Mesenchymal stem cell (in vitro differentiated cells and primary cell): ENCODE results near the gene SCFD2.
A peak's percentile ranks its signal among the peaks of the same experiment; 100 is the strongest.
"Not testable (repeated sequence)": the region's sequence is repeated elsewhere in the genome, so short reads cannot be mapped to it uniquely, and the experiment has no call there.

Experiments
- DNase-seq: peaks from one replicate; pipeline ENCODE4 v3.0.0-alpha.2; 2013
- H2AFZ ChIP-seq: one replicate; pipeline ENCODE4 v1.6.1; 2013; ENCODE audit warnings: low read depth, mild to moderate bottlenecking, control low read depth, inconsistent platforms, low read length, moderate library complexity
- H2AK5ac ChIP-seq: 2 replicates; pipeline ENCODE4 v1.6.1; 2013; ENCODE audit warnings: low read length, moderate library complexity, mild to moderate bottlenecking, inconsistent platforms; ENCODE audit not compliant: severe bottlenecking
- H2BK120ac ChIP-seq: one replicate; pipeline ENCODE4 v1.6.1; 2013; ENCODE audit warnings: low read depth, mild to moderate bottlenecking, inconsistent platforms, low read length, moderate library complexity
- H2BK12ac ChIP-seq, 2 experiments: one replicate each; pipeline ENCODE4 v1.6.1; 2013; ENCODE audit warnings: inconsistent platforms in 2 of 2, low read length in 2 of 2, mild to moderate bottlenecking in 2 of 2, moderate library complexity in 2 of 2, control low read depth in 1 of 2
- H2BK15ac ChIP-seq: one replicate; pipeline ENCODE4 v1.6.1; 2013; ENCODE audit warnings: mild to moderate bottlenecking, low read depth, inconsistent platforms; ENCODE audit not compliant: poor library complexity, severe bottlenecking
- H2BK5ac ChIP-seq: 2 replicates; pipeline ENCODE4 v1.6.1; 2013; ENCODE audit warnings: low read depth, mild to moderate bottlenecking, low read length, control low read depth, inconsistent platforms; ENCODE audit not compliant: poor library complexity, severe bottlenecking
- H3K14ac ChIP-seq, 2 experiments: one replicate each; pipeline ENCODE4 v1.6.1; 2013; ENCODE audit warnings: inconsistent platforms in 2 of 2, low read length in 2 of 2, control low read depth in 1 of 2, mild to moderate bottlenecking in 1 of 2, moderate library complexity in 1 of 2
- H3K18ac ChIP-seq, 2 experiments: one replicate each; pipeline ENCODE4 v1.6.1; 2013; ENCODE audit warnings: inconsistent platforms in 2 of 2, low read length in 2 of 2, control low read depth in 1 of 2, low read depth in 1 of 2, mild to moderate bottlenecking in 1 of 2
- H3K23ac ChIP-seq, 2 experiments: one replicate each; pipeline ENCODE4 v1.6.1; 2013; ENCODE audit warnings: inconsistent platforms in 2 of 2, low read length in 2 of 2, mild to moderate bottlenecking in 2 of 2, moderate library complexity in 2 of 2, control low read depth in 1 of 2
- H3K27ac ChIP-seq: 2 replicates; pipeline ENCODE4 v1.5.1; 2013; ENCODE audit warnings: mild to moderate bottlenecking, moderate library complexity, low read length, control low read depth, inconsistent platforms; ENCODE audit not compliant: poor library complexity, severe bottlenecking
- H3K27me3 ChIP-seq, 2 experiments: 2 replicates each; pipeline versions ENCODE4 v1.6.1 to v1.7.0; 2013; ENCODE audit warnings: low read length in 2 of 2, mild to moderate bottlenecking in 2 of 2, moderate library complexity in 2 of 2, control low read depth in 1 of 2, inconsistent platforms in 1 of 2; ENCODE audit not compliant: control insufficient read depth in 1 of 2, insufficient read depth in 1 of 2
- H3K36me3 ChIP-seq, 2 experiments: 2 replicates each; pipeline versions ENCODE4 v1.6.1 to v1.7.0; 2013; ENCODE audit warnings: low read length in 2 of 2, control low read depth in 1 of 2, inconsistent platforms in 1 of 2, low read depth in 1 of 2, mild to moderate bottlenecking in 1 of 2; ENCODE audit not compliant: insufficient read depth in 2 of 2, control insufficient read depth in 1 of 2
- H3K4ac ChIP-seq, 2 experiments: one replicate each; pipeline ENCODE4 v1.6.1; 2013; ENCODE audit warnings: inconsistent platforms in 2 of 2, low read length in 2 of 2, mild to moderate bottlenecking in 2 of 2, moderate library complexity in 2 of 2, control low read depth in 1 of 2, low read depth in 1 of 2
- H3K4me1 ChIP-seq: 2 replicates; pipeline ENCODE4 v1.6.1; 2013; ENCODE audit warnings: low read depth, low read length, control low read depth; ENCODE audit not compliant: control insufficient read depth, insufficient read depth
- H3K4me2 ChIP-seq: 2 replicates; pipeline ENCODE4 v1.6.1; 2013; ENCODE audit warnings: low read length, mild to moderate bottlenecking, inconsistent platforms; ENCODE audit not compliant: poor library complexity, severe bottlenecking
- H3K4me3 ChIP-seq, 2 experiments: 2 replicates each; pipeline versions ENCODE4 v1.5.1 to v1.7.0; 2013; ENCODE audit warnings: low read length in 2 of 2, mild to moderate bottlenecking in 2 of 2, control low read depth in 1 of 2, low read depth in 1 of 2; ENCODE audit not compliant: insufficient read depth in 1 of 2
- H3K79me1 ChIP-seq: replicated peaks from 2 replicates; pipeline ENCODE4 v1.6.1; 2013; ENCODE audit warnings: mild to moderate bottlenecking, control low read depth, low read length, inconsistent platforms; ENCODE audit not compliant: poor library complexity, severe bottlenecking
- H3K9ac ChIP-seq: 2 replicates; pipeline ENCODE4 v1.7.0; 2013; ENCODE audit warnings: mild to moderate bottlenecking, low read length, moderate library complexity
- H3K9me3 ChIP-seq: 2 replicates; pipeline ENCODE4 v1.7.0; 2013; ENCODE audit warnings: mild to moderate bottlenecking, low read length; ENCODE audit not compliant: control insufficient read depth
- H4K8ac ChIP-seq: one replicate; pipeline ENCODE4 v1.6.1; 2013; ENCODE audit warnings: inconsistent platforms, mild to moderate bottlenecking, low read length, moderate library complexity
- H4K91ac ChIP-seq: one replicate; pipeline ENCODE4 v1.6.1; 2013; ENCODE audit warnings: mild to moderate bottlenecking, low read length, inconsistent platforms
- WGBS: methylation state at CpG from one replicate; pipeline ENCODE4 v1.1.7; 2013; ENCODE audit warnings: mixed read lengths; 5-methylcytosine and 5-hydroxymethylcytosine counted together

SCFD2 gene

GRCh38 chr4:52837716-52838558 is 527.9 kb downstream of the SCFD2 start:
- 62% methylated on average over 7 of the region's 7 CpGs for WGBS
- Histone ChIP-seq H2BK120ac (no peak overlapping the region), H3K18ac (peak overlapping the region in 1 of 2 experiments; percentile 40), H2AK5ac (peak overlapping the region; percentile 27), H2BK15ac (no peak overlapping the region), H2AFZ (no peak overlapping the region), H4K91ac (no peak overlapping the region), H3K27ac (peak overlapping the region; percentile 56), H3K4me2 (peak overlapping the region; percentile 17), H3K4ac (no peak overlapping the region), H2BK5ac (peak overlapping the region; percentile 0), H3K36me3 (no peaks in the 10 kb centered on the region), H4K8ac (no peak overlapping the region), H3K14ac (no peak overlapping the region), H3K27me3 (peaks cover 0 to 3% of the 10 kb centered on the region in 2 experiments), H2BK12ac (no peak overlapping the region), H3K79me1 (no peaks in the 10 kb centered on the region), H3K23ac (no peak overlapping the region), H3K4me3 (no peak overlapping the region), H3K9ac (no peak overlapping the region), H3K4me1 (peaks cover 10% of the 10 kb centered on the region), H3K9me3 (no peaks in the 10 kb centered on the region)
- peak; percentile 80 for DNase-seq

- no peak overlapping the region for H2AFZ ChIP-seq
- DNase-seq: peak; percentile 32
- no peak overlapping the region for H3K23ac ChIP-seq
- no peak overlapping the region for H2BK120ac ChIP-seq
- no peak overlapping the region for H2BK15ac ChIP-seq
- H3K18ac ChIP-seq: no peak overlapping the region
- H3K79me1 ChIP-seq: no peaks in the 10 kb centered on the region
- peaks cover 10% of the 10 kb centered on the region for H3K4me1 ChIP-seq
- H3K27me3 ChIP-seq: no peaks in the 10 kb centered on the region
- no peak overlapping the region for H4K8ac ChIP-seq
- H3K36me3 ChIP-seq: no peaks in the 10 kb centered on the region
- no peak overlapping the region for H3K27ac ChIP-seq
- WGBS: 98% methylated on average over 3 of the region's 7 CpGs
- no peak overlapping the region for H3K9ac ChIP-seq
- no peak overlapping the region for H3K4ac ChIP-seq
- no peak overlapping the region for H2AK5ac ChIP-seq
- no peaks in the 10 kb centered on the region for H3K9me3 ChIP-seq
- H3K4me3 ChIP-seq: no peak overlapping the region
- no peak overlapping the region for H3K4me2 ChIP-seq
- no peak overlapping the region for H4K91ac ChIP-seq
- H2BK5ac ChIP-seq: no peak overlapping the region
- no peak overlapping the region for H2BK12ac ChIP-seq
- H3K14ac ChIP-seq: no peak overlapping the region
Measured at GRCh38 chr4:52836678-52837077, 529.2 kb downstream of the SCFD2 start.

- Histone ChIP-seq H3K36me3 (no peaks in the 10 kb centered on the region), H4K8ac (no peak overlapping the region), H2BK5ac (no peak overlapping the region), H3K79me1 (no peaks in the 10 kb centered on the region), H2AK5ac (peak overlapping the region; percentile 64), H3K27ac (no peak overlapping the region), H3K4ac (no peak overlapping the region), H2AFZ (no peak overlapping the region), H2BK15ac (no peak overlapping the region), H3K23ac (no peak overlapping the region), H3K9me3 (no peaks in the 10 kb centered on the region), H3K9ac (no peak overlapping the region), H4K91ac (no peak overlapping the region), H2BK120ac (no peak overlapping the region), H3K27me3 (no peaks in the 10 kb centered on the region), H3K4me3 (no peak overlapping the region), H3K4me1 (peaks cover 10% of the 10 kb centered on the region), H2BK12ac (no peak overlapping the region), H3K18ac (peak overlapping the region in 1 of 2 experiments; percentile 45), H3K4me2 (no peak overlapping the region), H3K14ac (no peak overlapping the region)
- DNase-seq: no peak
- 96% methylated on average over 2 of the region's 3 CpGs for WGBS
Measured at GRCh38 chr4:52836120-52836519, 529.7 kb downstream of the SCFD2 start.

- not testable (repeated sequence) for H3K9me3 ChIP-seq, DNase-seq, H4K91ac ChIP-seq, H2BK5ac ChIP-seq, H2BK120ac ChIP-seq, H3K4me3 ChIP-seq, H2AFZ ChIP-seq, H2BK12ac ChIP-seq, H3K36me3 ChIP-seq, H3K4me2 ChIP-seq, H3K18ac ChIP-seq, H2BK15ac ChIP-seq, H3K9ac ChIP-seq, H3K27ac ChIP-seq, H3K23ac ChIP-seq, H3K14ac ChIP-seq, H3K79me1 ChIP-seq, H4K8ac ChIP-seq, H3K4ac ChIP-seq, H3K27me3 ChIP-seq, H2AK5ac ChIP-seq
- peaks cover 10% of the 10 kb centered on the region for H3K4me1 ChIP-seq
- WGBS: 73% methylated on average over 8 of the region's 8 CpGs
Measured at GRCh38 chr4:52834641-52835456, 531.0 kb downstream of the SCFD2 start.
